ENCODE measurements around the gene LRRC8A. TPM values are rescaled to one million over a fixed set of nuclear protein-coding genes. Genes with fewer than 3 reads are reported as not detected.
A peak's percentile ranks its signal among the peaks of the same experiment; 100 is the strongest.

The LRRC8A gene
- total and polyA plus RNA-seq, 2 of the 13 experiments (the other 11 are each of a cell fraction or from before 2014, with no cell fraction given): 16.1 to 40.6 TPM

DNA sequence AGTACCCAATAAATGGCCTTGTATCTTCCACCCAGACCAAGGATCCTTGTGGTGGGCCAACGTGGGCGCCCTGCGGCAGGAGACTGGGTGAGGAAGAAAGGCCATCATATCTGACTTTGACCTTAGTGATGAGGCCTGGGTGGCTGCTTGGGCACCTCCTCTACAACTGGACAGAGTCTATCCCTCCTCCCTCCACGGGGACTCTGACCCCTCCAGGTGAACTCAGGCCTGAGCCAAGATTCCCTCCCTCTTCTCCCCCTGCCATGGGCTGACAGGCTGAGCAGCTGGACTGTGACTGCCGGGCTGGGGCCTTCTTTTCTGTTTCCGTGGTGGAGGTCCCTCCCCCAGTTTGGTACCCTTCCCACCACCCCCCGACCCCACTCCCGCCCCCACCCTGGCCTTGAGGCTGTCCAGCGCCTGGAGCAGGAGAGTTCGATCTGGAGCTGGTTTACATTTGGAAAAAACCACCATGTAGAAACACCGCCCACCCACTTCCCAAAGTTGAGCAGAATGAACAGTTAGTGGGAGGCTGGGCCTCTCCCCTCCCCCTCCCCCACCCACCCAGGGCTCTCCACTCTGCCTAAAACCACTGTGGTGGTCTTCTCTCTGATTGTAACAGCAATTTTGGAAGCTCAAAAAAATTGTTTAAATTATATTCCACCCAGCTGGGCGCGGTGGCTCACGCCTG lies 37.6 kb downstream of the LRRC8A start (continued):
- TF ChIP-seq ZNF746 (CRISPR knock-in tag; IDR thresholded peaks at IDR 0.05) (peak; percentile 47; the same call in 1 of the 2 replicates), SRSF4 (IDR thresholded peaks at IDR 0.05; ENCODE audit: low read depth, low read length, poor library complexity, severe bottlenecking) (no peak), GATAD1 (CRISPR knock-in tag; IDR thresholded peaks at IDR 0.05) (peak; percentile 19; the same call in 1 of the 2 replicates), ZNF614 (CRISPR knock-in tag; IDR thresholded peaks at IDR 0.05; ENCODE audit: borderline replicate concordance) (0 out of 2 replicates have a peak, but pooled peaks have one; percentile 48), SPEN (CRISPR knock-in tag; IDR thresholded peaks at IDR 0.05; ENCODE audit: low read depth) (0 out of 2 replicates have a peak, but pooled peaks have one; percentile 48), ZKSCAN8 (CRISPR knock-in tag; IDR thresholded peaks at IDR 0.05; ENCODE audit: borderline replicate concordance) (0 out of 2 replicates have a peak, but pooled peaks have one; percentile 22), CHCHD3 (CRISPR knock-in tag; IDR thresholded peaks at IDR 0.05) (no peak), GATAD2A (CRISPR knock-in tag; IDR thresholded peaks at IDR 0.05) (peak; percentile 64; the same call in 1 of the 2 replicates), GZF1 (CRISPR knock-in tag; IDR thresholded peaks at IDR 0.05) (no peak), KDM2A (CRISPR knock-in tag; IDR thresholded peaks at IDR 0.05; ENCODE audit: borderline replicate concordance, low read depth) (peak; percentile 32; the same call in 1 of the 2 replicates), HNF4G (IDR thresholded peaks at IDR 0.05; ENCODE audit: borderline replicate concordance, low read depth, low read length) (peak; percentile 84), HNF4G (CRISPR knock-in tag; IDR thresholded peaks at IDR 0.05; ENCODE audit: borderline replicate concordance, low read depth) (0 out of 2 replicates have a peak, but pooled peaks have one; percentile 69), NFRKB (IDR thresholded peaks at IDR 0.05) (no peak), GLI4 (CRISPR knock-in tag; IDR thresholded peaks at IDR 0.05; ENCODE audit: borderline replicate concordance) (0 out of 2 replicates have a peak, but pooled peaks have one; percentile 1), NFIC (IDR thresholded peaks at IDR 0.05; ENCODE audit: low read length) (no peak), ZNF564 (CRISPR knock-in tag; IDR thresholded peaks at IDR 0.05) (0 out of 2 replicates have a peak, but pooled peaks have one; percentile 38), RFX3 (CRISPR knock-in tag; IDR thresholded peaks at IDR 0.05) (no peak), HDAC1 (CRISPR knock-in tag; IDR thresholded peaks at IDR 0.05) (peak; percentile 56; the same call in 1 of the 2 replicates)
- TF ChIP-seq, protein P1, sequence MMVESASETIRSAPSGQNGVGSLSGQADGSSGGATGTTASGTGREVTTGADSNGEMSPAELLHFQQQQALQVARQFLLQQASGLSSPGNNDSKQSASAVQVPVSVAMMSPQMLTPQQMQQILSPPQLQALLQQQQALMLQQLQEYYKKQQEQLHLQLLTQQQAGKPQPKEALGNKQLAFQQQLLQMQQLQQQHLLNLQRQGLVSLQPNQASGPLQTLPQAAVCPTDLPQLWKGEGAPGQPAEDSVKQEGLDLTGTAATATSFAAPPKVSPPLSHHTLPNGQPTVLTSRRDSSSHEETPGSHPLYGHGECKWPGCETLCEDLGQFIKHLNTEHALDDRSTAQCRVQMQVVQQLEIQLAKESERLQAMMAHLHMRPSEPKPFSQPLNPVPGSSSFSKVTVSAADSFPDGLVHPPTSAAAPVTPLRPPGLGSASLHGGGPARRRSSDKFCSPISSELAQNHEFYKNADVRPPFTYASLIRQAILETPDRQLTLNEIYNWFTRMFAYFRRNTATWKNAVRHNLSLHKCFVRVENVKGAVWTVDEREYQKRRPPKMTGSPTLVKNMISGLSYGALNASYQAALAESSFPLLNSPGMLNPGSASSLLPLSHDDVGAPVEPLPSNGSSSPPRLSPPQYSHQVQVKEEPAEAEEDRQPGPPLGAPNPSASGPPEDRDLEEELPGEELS (CRISPR knock-in tag; IDR thresholded peaks at IDR 0.05): peak; percentile 33; the same call in 1 of the 2 replicates
- TF ChIP-seq, protein P2, sequence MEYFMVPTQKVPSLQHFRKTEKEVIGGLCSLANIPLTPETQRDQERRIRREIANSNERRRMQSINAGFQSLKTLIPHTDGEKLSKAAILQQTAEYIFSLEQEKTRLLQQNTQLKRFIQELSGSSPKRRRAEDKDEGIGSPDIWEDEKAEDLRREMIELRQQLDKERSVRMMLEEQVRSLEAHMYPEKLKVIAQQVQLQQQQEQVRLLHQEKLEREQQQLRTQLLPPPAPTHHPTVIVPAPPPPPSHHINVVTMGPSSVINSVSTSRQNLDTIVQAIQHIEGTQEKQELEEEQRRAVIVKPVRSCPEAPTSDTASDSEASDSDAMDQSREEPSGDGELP (IDR thresholded peaks at IDR 0.05; ENCODE audit: borderline replicate concordance, low read depth): peak; percentile 79; the same call in 1 of the 2 replicates
- TF ChIP-seq, protein P3, sequence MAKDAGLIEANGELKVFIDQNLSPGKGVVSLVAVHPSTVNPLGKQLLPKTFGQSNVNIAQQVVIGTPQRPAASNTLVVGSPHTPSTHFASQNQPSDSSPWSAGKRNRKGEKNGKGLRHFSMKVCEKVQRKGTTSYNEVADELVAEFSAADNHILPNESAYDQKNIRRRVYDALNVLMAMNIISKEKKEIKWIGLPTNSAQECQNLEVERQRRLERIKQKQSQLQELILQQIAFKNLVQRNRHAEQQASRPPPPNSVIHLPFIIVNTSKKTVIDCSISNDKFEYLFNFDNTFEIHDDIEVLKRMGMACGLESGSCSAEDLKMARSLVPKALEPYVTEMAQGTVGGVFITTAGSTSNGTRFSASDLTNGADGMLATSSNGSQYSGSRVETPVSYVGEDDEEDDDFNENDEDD (CRISPR knock-in tag; IDR thresholded peaks at IDR 0.05; ENCODE audit: borderline replicate concordance): peak; percentile 45; the same call in 1 of the 2 replicates
- TF ChIP-seq, protein P4, sequence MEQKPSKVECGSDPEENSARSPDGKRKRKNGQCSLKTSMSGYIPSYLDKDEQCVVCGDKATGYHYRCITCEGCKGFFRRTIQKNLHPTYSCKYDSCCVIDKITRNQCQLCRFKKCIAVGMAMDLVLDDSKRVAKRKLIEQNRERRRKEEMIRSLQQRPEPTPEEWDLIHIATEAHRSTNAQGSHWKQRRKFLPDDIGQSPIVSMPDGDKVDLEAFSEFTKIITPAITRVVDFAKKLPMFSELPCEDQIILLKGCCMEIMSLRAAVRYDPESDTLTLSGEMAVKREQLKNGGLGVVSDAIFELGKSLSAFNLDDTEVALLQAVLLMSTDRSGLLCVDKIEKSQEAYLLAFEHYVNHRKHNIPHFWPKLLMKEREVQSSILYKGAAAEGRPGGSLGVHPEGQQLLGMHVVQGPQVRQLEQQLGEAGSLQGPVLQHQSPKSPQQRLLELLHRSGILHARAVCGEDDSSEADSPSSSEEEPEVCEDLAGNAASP (CRISPR knock-in tag; IDR thresholded peaks at IDR 0.05; ENCODE audit: borderline replicate concordance): peak; percentile 68; the same call in 1 of the 2 replicates
